Uterus (tissue), 4 donors: ENCODE data around the gene IL17F. TPM values are rescaled to one million over a fixed set of nuclear protein-coding genes. Genes with fewer than 3 reads are reported as not detected.

ENCODE experiments used
- DNase-seq, 2 donors: peaks; one replicate each; pipeline ENCODE4 v3.0.0-alpha.2; 2019 to 2020
- H3K27ac ChIP-seq, 2 donors: fragments of 200-600 bp; sonication (generic); 1 replicate in 1 of 2; 2 replicates in 1 of 2; pipeline ENCODE4 v1.5.1; 2016 to 2018
- H3K27me3 ChIP-seq, 2 donors: fragments of 200-600 bp; sonication (generic); one replicate each; pipeline ENCODE4 v1.5.1; 2018 to 2019; ENCODE audit warnings: control low read depth in 1 of 2
- H3K36me3 ChIP-seq, 2 donors: fragments of 200-600 bp; sonication (generic); one replicate each; pipeline ENCODE4 v1.5.1; 2019; ENCODE audit warnings: control low read depth in 1 of 2
- H3K4me1 ChIP-seq, 2 donors: fragments of 200-600 bp; sonication (generic); one replicate each; pipeline ENCODE4 v1.5.1; 2018 to 2019; ENCODE audit warnings: control low read depth in 1 of 2
- H3K4me3 ChIP-seq, 2 donors: fragments of 200-600 bp; sonication (generic); 1 replicate in 1 of 2; 2 replicates in 1 of 2; pipeline ENCODE4 v1.5.1; 2018 to 2019; ENCODE audit warnings: mild to moderate bottlenecking in 1 of 2
- H3K9me3 ChIP-seq, 2 donors: fragments of 200-600 bp; sonication (generic); one replicate each; pipeline ENCODE4 v1.5.1; 2019; ENCODE audit warnings: control low read depth in 1 of 2
- POLR2A ChIP-seq, 2 donors: fragments of 450-650 bp; IDR thresholded peaks; one replicate each; pipeline ENCODE4 v1.6.1; 2016; ENCODE audit warnings: antibody characterized with exemption in 2 of 2, mild to moderate bottlenecking in 1 of 2, moderate library complexity in 1 of 2
- intact Hi-C: fragments of 100-400 bp; cut with DNase I; formaldehyde crosslinking; loops from one replicate; pipeline ENCODE4 v1.15.1; 2023; ENCODE audit warnings: low total_unique reads
- total RNA-seq, 4 donors: library from RNA; depleted of rRNA in 3 of 4; stranded (reverse); fragments of >200 nt in 3 of 4; gene quantifications; one replicate each; pipeline versions ENCODE4 v1.1.0 to v1.2.4, GENCODE V29; 2014 to 2023
- TF ChIP-seq, protein P1 (sequence below), 4 experiments: fragments of 200-600 bp in 2 of 4; fragments of 450-650 bp in 2 of 4; sonication (generic) in 2 of 4; IDR thresholded peaks; one replicate each; pipeline ENCODE4 v1.5.1; 2016 to 2019; ENCODE audit warnings: antibody characterized with exemption in 4 of 4, mild to moderate bottlenecking in 2 of 4, moderate library complexity in 1 of 4
- donor health status: DM: yes; HTN: yes; CAD: no.

The IL17F gene
- total RNA-seq, 4 donors from 2014 or later: not detected

GRCh38 chr6:52255434-52255833 lies 11.1 kb upstream of the IL17F start:
- intact Hi-C loops: no loop called here
- H3K27ac ChIP-seq: no peak overlapping the region
- H3K9me3 ChIP-seq: no peaks in the 10 kb centered on the region
- TF ChIP-seq POLR2A (IDR thresholded peaks at IDR 0.05): no peak
- TF ChIP-seq, protein P1, sequence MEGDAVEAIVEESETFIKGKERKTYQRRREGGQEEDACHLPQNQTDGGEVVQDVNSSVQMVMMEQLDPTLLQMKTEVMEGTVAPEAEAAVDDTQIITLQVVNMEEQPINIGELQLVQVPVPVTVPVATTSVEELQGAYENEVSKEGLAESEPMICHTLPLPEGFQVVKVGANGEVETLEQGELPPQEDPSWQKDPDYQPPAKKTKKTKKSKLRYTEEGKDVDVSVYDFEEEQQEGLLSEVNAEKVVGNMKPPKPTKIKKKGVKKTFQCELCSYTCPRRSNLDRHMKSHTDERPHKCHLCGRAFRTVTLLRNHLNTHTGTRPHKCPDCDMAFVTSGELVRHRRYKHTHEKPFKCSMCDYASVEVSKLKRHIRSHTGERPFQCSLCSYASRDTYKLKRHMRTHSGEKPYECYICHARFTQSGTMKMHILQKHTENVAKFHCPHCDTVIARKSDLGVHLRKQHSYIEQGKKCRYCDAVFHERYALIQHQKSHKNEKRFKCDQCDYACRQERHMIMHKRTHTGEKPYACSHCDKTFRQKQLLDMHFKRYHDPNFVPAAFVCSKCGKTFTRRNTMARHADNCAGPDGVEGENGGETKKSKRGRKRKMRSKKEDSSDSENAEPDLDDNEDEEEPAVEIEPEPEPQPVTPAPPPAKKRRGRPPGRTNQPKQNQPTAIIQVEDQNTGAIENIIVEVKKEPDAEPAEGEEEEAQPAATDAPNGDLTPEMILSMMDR (IDR thresholded peaks at IDR 0.05): no peak
- H3K27me3 ChIP-seq: no peaks in the 10 kb centered on the region
- no peak overlapping the region for H3K4me3 ChIP-seq
- no peaks in the 10 kb centered on the region for H3K36me3 ChIP-seq
- H3K4me1 ChIP-seq: no peaks in the 10 kb centered on the region
- DNase-seq: no peak

GRCh38 chr6:52254731-52255378 lies 10.6 kb upstream of the IL17F start:
- Histone ChIP-seq H3K27me3 (no peaks in the 10 kb centered on the region), H3K4me3 (no peak overlapping the region), H3K36me3 (no peaks in the 10 kb centered on the region), H3K4me1 (no peaks in the 10 kb centered on the region), H3K27ac (no peak overlapping the region), H3K9me3 (no peaks in the 10 kb centered on the region)
- intact Hi-C loops: no loop called here
- no peak for DNase-seq
- TF ChIP-seq, protein P1 (IDR thresholded peaks at IDR 0.05): no peak
- TF ChIP-seq POLR2A (IDR thresholded peaks at IDR 0.05): no peak

DNA sequence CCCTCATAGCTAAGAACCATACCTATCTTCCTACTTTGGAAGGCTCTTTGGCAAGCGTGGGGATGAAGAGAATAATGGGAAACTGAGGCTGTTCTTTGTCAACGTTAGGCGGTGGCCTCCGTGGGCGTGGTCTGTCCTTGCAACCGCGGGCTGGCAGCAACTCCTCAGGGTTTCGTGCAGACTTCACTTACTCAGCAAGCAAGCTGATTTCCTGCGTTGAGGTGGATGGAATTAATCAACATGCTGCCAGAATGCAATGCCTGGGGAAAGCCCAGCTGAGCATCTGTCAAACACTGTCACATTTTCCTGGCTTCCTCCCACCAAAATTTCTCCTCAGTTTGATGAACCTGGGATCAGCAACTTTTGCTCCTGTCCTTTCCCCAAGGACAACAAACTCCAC lies 9.2 kb upstream of the IL17F start:
- no peak for DNase-seq
- Histone ChIP-seq H3K27me3 (no peaks in the 10 kb centered on the region), H3K9me3 (no peaks in the 10 kb centered on the region), H3K36me3 (no peaks in the 10 kb centered on the region), H3K27ac (no peak overlapping the region), H3K4me3 (no peak overlapping the region), H3K4me1 (no peaks in the 10 kb centered on the region)
- intact Hi-C loops: no loop called here
- TF ChIP-seq POLR2A (IDR thresholded peaks at IDR 0.05): no peak
- TF ChIP-seq, protein P1 (IDR thresholded peaks at IDR 0.05): no peak

- no peaks in the 10 kb centered on the region for H3K9me3 ChIP-seq
- H3K36me3 ChIP-seq: no peaks in the 10 kb centered on the region
- H3K27ac ChIP-seq: no peak overlapping the region
- no peak overlapping the region for H3K4me3 ChIP-seq
- TF ChIP-seq, protein P1 (IDR thresholded peaks at IDR 0.05): no peak
- TF ChIP-seq POLR2A (IDR thresholded peaks at IDR 0.05): no peak
- no peak for DNase-seq
- H3K4me1 ChIP-seq: no peaks in the 10 kb centered on the region
- intact Hi-C loops: no loop called here
- H3K27me3 ChIP-seq: no peaks in the 10 kb centered on the region
These were observed 6.8 kb upstream of the IL17F start for GRCh38 chr6:52251113-52251512.

DNA sequence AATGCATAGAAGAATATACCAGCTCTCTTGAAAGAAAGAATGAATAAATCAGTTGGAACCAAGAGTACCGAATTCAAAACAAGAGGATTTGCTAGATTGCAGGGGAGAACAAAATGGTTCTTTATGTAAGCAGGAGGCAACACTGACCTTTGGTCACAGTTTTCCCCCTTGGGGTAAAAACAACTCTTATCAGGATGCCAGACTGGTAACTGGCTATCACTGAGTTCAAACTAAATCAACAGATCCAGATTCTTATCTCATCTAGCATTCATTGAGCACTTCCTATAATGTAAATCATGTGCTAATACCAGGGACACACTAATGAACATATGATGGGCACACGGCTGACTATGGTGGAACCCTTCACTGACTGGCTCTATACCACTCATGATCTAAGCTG lies 4.8 kb upstream of the IL17F start:
- Histone ChIP-seq H3K4me3 (no peak overlapping the region), H3K36me3 (no peaks in the 10 kb centered on the region), H3K9me3 (no peaks in the 10 kb centered on the region), H3K27me3 (no peaks in the 10 kb centered on the region), H3K27ac (no peak overlapping the region), H3K4me1 (no peaks in the 10 kb centered on the region)
- DNase-seq: no peak
- intact Hi-C loops: no loop called here
- TF ChIP-seq, protein P1 (IDR thresholded peaks at IDR 0.05): no peak
- no peak for TF ChIP-seq POLR2A (IDR thresholded peaks at IDR 0.05)
